ENCODE results near the gene PTMS.
"Not testable (repeated sequence)": the region's sequence is repeated elsewhere in the genome, so short reads cannot be mapped to it uniquely, and the experiment has no call there.

Gene PTMS

GRCh38 chr12:6765634-6766581 is at the start of gene PTMS:
PTMS (plus strand) TSS chr12:6766363; CDS start chr12:6766706, 343 bp downstream.
- DNase-seq, result peak; percentile 25

- DNase-seq, result no peak
Observed at GRCh38 chr12:6716874-6717437, 49.2 kb upstream of the PTMS start.

- no peak for DNase-seq
Observed at GRCh38 chr12:6722863-6723262, 43.3 kb upstream of the PTMS start.

- DNase-seq, result peak; percentile 92
Observed at GRCh38 chr12:6723607-6724408, 42.4 kb upstream of the PTMS start, which contains the start of gene COPS7A. COPS7A (plus strand) TSS chr12:6724046; CDS start chr12:6724657, 611 bp downstream.

GRCh38 chr12:6724409-6724797 is 41.8 kb upstream of the PTMS start:
- no peak for DNase-seq

- DNase-seq, result no peak
Observed at GRCh38 chr12:6725350-6725749, 40.8 kb upstream of the PTMS start.

GRCh38 chr12:6729186-6729585 is 37.0 kb upstream of the PTMS start:
- DNase-seq, result no peak

- no peak for DNase-seq
Observed at GRCh38 chr12:6730169-6730568, 36.0 kb upstream of the PTMS start.

- no peak for DNase-seq
Observed at GRCh38 chr12:6734506-6735387, 31.4 kb upstream of the PTMS start.

- no peak for DNase-seq
Observed at GRCh38 chr12:6735448-6736191, 30.5 kb upstream of the PTMS start.

- no peak for DNase-seq
Observed at GRCh38 chr12:6736754-6737153, 29.4 kb upstream of the PTMS start.

- DNase-seq, result not testable (repeated sequence)
Observed at GRCh38 chr12:6742080-6742479, 24.1 kb upstream of the PTMS start.

GRCh38 chr12:6742834-6743233 is 23.3 kb upstream of the PTMS start:
- DNase-seq, result no peak

- DNase-seq, result not testable (repeated sequence)
Observed at GRCh38 chr12:6743300-6743699, 22.9 kb upstream of the PTMS start.

GRCh38 chr12:6745741-6746525 is 20.2 kb upstream of the PTMS start:
- no peak for DNase-seq

- no peak for DNase-seq
Observed at GRCh38 chr12:6747216-6747615, 18.9 kb upstream of the PTMS start.

- no peak for DNase-seq
Observed at GRCh38 chr12:6748761-6749160, 17.4 kb upstream of the PTMS start.

GRCh38 chr12:6750506-6750905 is 15.7 kb upstream of the PTMS start:
- DNase-seq, result no peak

GRCh38 chr12:6751767-6752166 is 14.4 kb upstream of the PTMS start:
- no peak for DNase-seq

- DNase-seq, result no peak
Observed at GRCh38 chr12:6752167-6752920, 13.8 kb upstream of the PTMS start.

Data from GOT3 (cell line).